Activated CD8-positive, alpha-beta memory T cell treated with anti-CD3 and anti-CD28 coated beads for 36 hours (primary cell): Measurements from ENCODE around the gene ARL15. TPM values are rescaled to one million over a fixed set of nuclear protein-coding genes. Genes with fewer than 3 reads are reported as not detected.
"Not testable (repeated sequence)": the region's sequence is repeated elsewhere in the genome, so short reads cannot be mapped to it uniquely, and the experiment has no call there.

Experiments
- CTCF ChIA-PET: fragments of 350-600 bp; sonication (Branson Sonifier 250); formaldehyde crosslinking; loops from one replicate; lab custom pipeline; 2021; ENCODE audit warnings: antibody characterized with exemption; lab: Charles Lee
- POLR2A ChIA-PET: fragments of 350-600 bp; sonication (Branson Sonifier 250); formaldehyde crosslinking; loops from one replicate; lab custom pipeline; 2021; ENCODE audit warnings: antibody characterized with exemption; lab: Charles Lee
- total RNA-seq, 2 experiments: library from RNA; stranded (reverse); gene quantifications; one replicate each; pipeline ENCODE4 v1.2.3, GENCODE V29; 2021

ARL15 gene
- total RNA-seq, 2 experiments from 2014 or later, result 5.5 to 6.4 TPM

DNA sequence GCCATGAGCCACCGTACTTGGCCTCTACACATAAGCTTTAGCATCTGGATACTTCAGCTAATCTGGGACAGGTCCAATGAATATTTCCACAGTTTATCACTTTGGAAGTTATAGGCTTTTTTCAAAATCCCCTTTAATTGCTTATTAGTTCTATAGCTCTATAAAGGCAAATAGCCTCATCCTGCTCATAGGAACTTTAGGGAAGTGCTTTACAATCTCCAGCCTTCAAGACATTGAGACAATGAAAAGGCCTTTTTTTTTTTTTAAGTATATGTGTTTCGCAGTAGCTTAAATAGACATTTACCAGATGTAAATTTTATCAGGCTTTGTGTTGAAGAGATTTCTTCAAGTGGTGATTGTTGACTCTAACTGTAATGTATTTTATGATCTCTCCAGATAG lies 224.2 kb downstream of the ARL15 start:
- CTCF ChIA-PET, result no interaction called here
- POLR2A ChIA-PET, result no interaction called here

GRCh38 chr5:54084696-54085095 lies 225.7 kb downstream of the ARL15 start:
- ChIA-PET CTCF (no interaction called here), POLR2A (no interaction called here)

- POLR2A ChIA-PET, result no interaction called here
- CTCF ChIA-PET, result no interaction called here
Observed at GRCh38 chr5:54083851-54084250, 226.5 kb downstream of the ARL15 start.

DNA sequence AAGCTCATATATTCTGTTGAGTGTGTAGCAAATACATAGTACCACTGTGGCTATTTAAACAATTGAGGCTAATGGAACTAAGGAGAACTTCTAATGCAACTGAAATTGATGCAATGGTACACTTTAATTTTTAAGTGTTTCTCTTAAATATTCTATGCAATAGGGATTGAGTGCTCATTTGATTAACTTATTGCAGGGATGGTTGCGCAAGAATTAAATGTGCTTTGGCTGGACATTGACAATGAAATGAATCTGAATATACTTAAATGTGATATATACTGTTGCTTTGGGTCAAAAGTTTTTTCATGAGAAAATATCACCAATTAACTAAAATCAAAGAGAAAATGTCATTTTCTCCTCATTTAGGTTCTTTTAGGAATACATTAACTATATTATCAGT lies 227.1 kb downstream of the ARL15 start:
- ChIA-PET POLR2A (no interaction called here), CTCF (no interaction called here)

DNA sequence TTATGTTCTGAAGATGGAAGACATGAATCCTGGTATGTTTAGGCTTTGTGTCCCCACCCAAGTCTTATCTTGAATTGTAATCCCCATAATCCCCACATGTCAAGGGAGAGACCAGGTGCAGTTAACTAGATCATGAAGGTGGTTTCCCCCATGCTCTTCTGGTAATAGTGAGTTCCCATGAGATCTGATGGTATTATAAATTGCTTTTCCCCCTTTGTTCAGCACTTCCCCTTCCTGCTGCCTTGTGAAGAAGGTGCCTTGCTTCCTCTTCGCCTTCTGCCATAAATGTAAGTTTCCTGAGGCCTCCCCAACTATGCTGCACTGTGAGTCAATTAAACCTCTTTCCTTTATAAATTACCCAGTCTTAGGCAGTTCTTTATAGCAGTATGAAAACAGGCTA lies 229.0 kb downstream of the ARL15 start:
- CTCF ChIA-PET, result no interaction called here
- POLR2A ChIA-PET, result no interaction called here

DNA sequence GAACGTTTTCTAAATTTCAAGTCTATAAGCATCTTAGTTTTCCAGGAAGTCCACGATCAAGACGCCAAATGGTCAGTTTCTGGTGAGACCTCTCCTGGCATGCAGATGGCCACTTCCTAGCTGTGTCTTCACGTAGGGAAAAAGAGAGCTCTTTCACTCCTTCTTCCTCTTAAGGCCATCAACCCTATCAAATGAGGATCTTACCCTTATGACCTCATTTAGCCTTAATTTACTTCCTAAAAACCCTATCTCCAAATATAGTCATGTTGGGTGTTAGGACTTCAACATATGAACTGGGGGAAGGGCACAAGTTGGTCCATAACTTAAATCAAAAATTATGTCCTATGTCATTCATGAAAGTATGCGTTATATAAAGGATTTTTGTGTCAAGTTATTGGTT lies 229.5 kb downstream of the ARL15 start:
- CTCF ChIA-PET, result no interaction called here

GRCh38 chr5:54073735-54074134 lies 236.6 kb downstream of the ARL15 start:
- ChIA-PET CTCF (no interaction called here), POLR2A (no interaction called here)

More for the DNA sequence above, 229.5 kb downstream of the ARL15 start:
- POLR2A ChIA-PET, result no interaction called here

DNA sequence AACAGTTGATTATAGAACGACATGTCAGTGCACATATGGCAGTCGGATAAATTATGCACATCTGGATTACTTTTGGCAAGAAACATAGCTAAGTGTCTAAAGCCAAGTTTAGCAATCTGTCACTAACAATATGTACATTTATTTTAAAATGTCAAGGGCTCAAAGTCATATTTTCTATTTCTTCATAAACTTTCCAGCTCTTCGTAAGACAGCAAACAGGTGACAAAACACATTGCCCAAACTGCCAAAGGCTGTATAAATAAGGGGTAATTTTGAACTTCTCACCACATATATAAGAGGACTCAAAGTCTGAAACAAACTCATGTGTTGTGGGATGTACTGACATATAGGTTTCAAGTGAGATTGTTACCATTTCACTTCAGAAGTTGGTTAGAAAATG lies 237.2 kb downstream of the ARL15 start:
- ChIA-PET CTCF (no interaction called here), POLR2A (no interaction called here)

DNA sequence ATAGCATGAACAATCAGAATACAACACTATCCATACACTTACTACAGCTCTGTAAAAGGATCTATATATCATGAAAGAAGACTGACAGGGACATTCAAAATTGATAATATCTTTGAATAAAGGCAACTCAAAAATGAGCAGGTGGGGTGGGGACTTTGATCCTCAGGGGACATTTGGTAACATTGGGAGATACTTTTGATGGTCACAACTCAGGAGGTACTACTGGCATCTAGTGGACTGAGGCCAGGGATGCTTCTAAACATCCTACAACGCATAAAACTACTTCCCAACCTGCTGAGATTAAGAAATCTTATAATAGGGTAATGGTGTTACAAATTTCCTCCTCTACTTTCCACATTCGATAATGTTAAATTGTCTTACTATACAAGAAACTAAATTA lies 243.9 kb downstream of the ARL15 start:
- POLR2A ChIA-PET, result no interaction called here
- CTCF ChIA-PET, result no interaction called here

DNA sequence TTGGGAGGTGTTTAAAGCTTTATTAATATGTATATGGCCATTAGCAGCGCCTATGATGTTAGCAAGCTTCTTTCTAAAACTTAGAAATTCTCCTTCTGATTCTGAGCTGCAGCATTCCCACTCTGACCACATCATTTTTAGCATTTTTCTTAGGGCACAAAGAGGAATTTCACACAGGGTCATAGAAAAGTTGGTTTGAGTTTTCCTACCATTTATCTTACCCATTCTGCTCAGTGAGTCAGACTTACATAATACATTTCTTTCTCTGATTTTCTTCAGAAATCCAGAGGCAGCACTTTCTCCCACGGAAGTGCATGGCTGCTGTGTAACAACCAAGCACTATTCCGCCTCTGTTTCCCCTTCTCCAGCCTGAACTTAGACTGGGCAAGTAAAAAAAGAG lies 246.6 kb downstream of the ARL15 start:
- ChIA-PET CTCF (no interaction called here), POLR2A (interaction anchor here (1.0 kb wide), 1 partner anchor 1244 kb away, joined by 4 read pairs; the partner anchor contains the start of genes DHX29 and MTREX)

GRCh38 chr5:54062958-54063357 lies 247.4 kb downstream of the ARL15 start:
- CTCF ChIA-PET, result no interaction called here
- POLR2A ChIA-PET, result no interaction called here

DNA sequence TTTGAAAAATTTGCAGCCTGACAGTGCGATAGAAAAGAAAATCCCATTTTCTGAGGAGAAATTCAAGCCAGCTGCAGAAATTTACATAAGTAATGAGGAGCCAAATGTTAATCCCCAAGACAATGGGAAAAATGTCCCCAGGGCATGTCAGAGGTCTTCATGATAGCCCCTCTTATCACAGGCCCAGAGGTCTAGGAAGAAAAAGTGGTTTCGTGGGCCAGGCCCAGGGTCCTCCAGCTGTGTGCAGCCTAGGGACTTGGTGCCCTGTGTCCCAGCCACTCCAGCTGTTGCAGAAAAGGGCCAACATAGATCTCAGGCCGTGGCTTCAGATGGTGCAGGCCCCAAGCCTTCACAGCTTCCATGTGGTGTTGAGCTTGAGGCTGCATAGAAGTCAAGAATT lies 249.5 kb downstream of the ARL15 start:
- POLR2A ChIA-PET, result not testable (repeated sequence)

GRCh38 chr5:54049963-54050362 lies 260.4 kb downstream of the ARL15 start:
- ChIA-PET POLR2A (no interaction called here), CTCF (no interaction called here)

More for the DNA sequence above, 249.5 kb downstream of the ARL15 start:
- CTCF ChIA-PET, result not testable (repeated sequence)

DNA sequence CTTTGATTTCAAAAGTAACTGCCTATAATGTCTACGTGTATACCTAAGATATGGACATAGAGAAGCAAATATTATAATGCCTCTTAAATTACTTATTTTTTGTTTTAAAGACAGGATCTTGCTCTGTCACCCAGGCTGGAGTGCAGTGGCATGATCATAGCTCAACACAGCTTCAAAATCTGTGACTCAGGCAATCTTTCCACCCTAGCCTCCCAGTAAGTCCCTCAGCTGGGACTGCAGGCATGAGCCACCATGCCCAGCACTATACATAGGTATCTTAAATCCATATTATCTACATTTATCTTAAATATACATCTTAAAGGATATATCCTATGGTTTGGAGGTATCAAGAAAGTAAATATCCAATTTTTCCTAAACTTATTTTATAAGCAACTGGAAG lies 261.2 kb downstream of the ARL15 start:
- CTCF ChIA-PET, result no interaction called here
- POLR2A ChIA-PET, result no interaction called here

GRCh38 chr5:54045077-54045792 lies 265.1 kb downstream of the ARL15 start:
- ChIA-PET CTCF (no interaction called here), POLR2A (no interaction called here)

- CTCF ChIA-PET, POLR2A ChIA-PET: not testable (repeated sequence)
Observed at GRCh38 chr5:54044276-54044675, 266.1 kb downstream of the ARL15 start.

DNA sequence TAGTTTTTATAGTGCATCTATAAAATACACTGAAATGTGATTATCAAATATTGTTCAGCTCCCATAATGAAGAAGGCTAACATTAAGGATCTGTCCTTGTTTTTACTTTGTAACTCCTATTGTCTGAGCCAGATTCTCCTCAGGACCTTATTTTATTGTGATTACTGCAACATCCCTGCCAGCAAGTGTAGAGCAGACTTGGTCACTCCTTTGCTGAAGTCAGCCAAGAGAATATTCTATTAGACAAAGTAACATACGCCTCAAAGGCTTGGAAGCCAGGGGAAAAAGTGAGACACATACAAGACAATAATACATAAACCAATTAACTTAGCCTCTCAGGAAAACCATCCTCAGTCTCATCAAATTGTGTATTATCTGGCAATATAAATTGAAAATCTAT lies 269.6 kb downstream of the ARL15 start:
- CTCF ChIA-PET, result no interaction called here

GRCh38 chr5:54040018-54040417 lies 270.4 kb downstream of the ARL15 start:
- POLR2A ChIA-PET, result no interaction called here
- CTCF ChIA-PET, result no interaction called here

More for the DNA sequence above, 269.6 kb downstream of the ARL15 start:
- POLR2A ChIA-PET, result no interaction called here

DNA sequence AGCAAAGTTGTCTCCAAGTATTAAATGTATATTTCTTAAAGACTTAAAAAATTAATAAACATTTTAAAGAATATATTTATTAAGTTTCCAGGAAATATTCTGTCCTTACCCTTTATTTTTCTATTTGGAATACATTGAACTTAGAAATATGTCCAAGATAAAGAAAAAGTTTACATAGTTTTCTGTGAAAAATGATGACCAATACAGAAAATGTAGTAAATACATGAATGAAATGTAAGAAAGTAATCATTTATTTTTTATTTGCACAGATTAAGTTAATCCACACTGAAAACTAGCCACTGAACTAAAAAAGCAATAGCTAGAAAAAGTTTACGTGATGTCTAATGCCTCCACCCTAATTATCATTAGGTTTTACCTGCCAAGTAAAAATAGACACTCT lies 273.2 kb downstream of the ARL15 start:
- ChIA-PET POLR2A (no interaction called here), CTCF (no interaction called here)

- POLR2A ChIA-PET, result no interaction called here
Observed at GRCh38 chr5:54030981-54031380, 279.4 kb downstream of the ARL15 start.

DNA sequence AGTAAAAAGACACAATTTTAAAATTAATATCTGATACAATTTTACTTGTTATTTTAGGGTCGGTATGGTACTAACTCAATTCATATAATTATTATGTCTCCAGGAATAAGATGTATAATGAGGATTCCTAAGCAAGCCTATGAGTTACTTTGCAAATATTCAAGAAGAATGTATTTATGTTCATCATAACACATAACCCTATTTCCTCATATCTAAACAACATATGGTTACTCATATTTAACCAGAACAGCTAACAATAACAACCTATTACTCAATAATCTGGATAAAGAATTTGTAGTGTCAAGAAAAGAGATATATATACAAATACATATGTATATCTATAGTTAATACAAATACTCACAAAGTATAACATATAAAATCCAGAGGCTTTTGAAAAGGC lies 285.9 kb downstream of the ARL15 start:
- CTCF ChIA-PET, result no interaction called here
- POLR2A ChIA-PET, result no interaction called here

More at GRCh38 chr5:54030981-54031380, 279.4 kb downstream of the ARL15 start:
- CTCF ChIA-PET, result no interaction called here

GRCh38 chr5:54022223-54022622 lies 288.1 kb downstream of the ARL15 start:
- CTCF ChIA-PET, result no interaction called here
- POLR2A ChIA-PET, result no interaction called here
